ENCODE data around the gene IRAK3.

DNA sequence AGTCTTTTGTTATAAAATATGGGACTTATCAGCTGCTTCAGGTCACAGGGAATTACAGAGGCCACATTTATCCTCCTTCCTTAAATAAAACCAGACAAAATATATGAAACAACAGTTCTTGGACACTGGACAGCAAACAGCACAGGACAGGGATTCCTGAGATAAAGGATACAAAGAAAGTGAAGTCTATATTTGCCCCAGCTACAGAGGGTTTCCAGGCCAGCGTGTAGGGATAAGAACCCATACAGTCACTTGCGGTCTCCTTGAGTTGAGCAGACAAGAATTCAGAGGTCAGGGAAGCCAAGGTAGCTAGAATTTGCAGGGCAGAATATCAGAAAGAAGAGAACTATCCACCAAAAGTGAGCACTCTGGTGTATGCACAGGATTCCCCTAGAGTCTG, 49.7 kb upstream of the IRAK3 start:
- TF ChIP-seq NFYB (CRISPR knock-in tag; conservative IDR thresholded peaks at IDR 0.05; ENCODE audit: low read depth) (no peak), NFE2L1 (CRISPR knock-in tag; IDR thresholded peaks at IDR 0.05) (no peak), CREM (CRISPR knock-in tag; IDR thresholded peaks at IDR 0.05) (no peak), TCF7 (CRISPR knock-in tag; IDR thresholded peaks at IDR 0.05; ENCODE audit: low read depth) (no peak)
- TF ChIP-seq, protein P1, sequence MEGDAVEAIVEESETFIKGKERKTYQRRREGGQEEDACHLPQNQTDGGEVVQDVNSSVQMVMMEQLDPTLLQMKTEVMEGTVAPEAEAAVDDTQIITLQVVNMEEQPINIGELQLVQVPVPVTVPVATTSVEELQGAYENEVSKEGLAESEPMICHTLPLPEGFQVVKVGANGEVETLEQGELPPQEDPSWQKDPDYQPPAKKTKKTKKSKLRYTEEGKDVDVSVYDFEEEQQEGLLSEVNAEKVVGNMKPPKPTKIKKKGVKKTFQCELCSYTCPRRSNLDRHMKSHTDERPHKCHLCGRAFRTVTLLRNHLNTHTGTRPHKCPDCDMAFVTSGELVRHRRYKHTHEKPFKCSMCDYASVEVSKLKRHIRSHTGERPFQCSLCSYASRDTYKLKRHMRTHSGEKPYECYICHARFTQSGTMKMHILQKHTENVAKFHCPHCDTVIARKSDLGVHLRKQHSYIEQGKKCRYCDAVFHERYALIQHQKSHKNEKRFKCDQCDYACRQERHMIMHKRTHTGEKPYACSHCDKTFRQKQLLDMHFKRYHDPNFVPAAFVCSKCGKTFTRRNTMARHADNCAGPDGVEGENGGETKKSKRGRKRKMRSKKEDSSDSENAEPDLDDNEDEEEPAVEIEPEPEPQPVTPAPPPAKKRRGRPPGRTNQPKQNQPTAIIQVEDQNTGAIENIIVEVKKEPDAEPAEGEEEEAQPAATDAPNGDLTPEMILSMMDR (IDR thresholded peaks at IDR 0.05) = no peak
